Sigmoid colon (tissue), 3 donors: Measurements from ENCODE around the gene RCL1.

Experiments
- CTCF ChIP-seq, 4 experiments: fragments of 450-650 bp in 3 of 4; fragments of 200-600 bp in 1 of 4; IDR thresholded peaks; one replicate each; pipeline ENCODE4 v1.5.1; 2016 to 2019; ENCODE audit warnings: antibody characterized with exemption in 4 of 4, mild to moderate bottlenecking in 3 of 4, moderate library complexity in 2 of 4
- POLR2A ChIP-seq, 2 donors: fragments of 450-650 bp; IDR thresholded peaks; one replicate each; pipeline ENCODE4 v1.6.1; 2016; ENCODE audit warnings: antibody characterized with exemption in 2 of 2, mild to moderate bottlenecking in 2 of 2, moderate library complexity in 2 of 2

GRCh38 chr9:4796530-4796929 is 3.8 kb downstream of the RCL1 start:
- TF ChIP-seq CTCF (IDR thresholded peaks at IDR 0.05) (no peak), POLR2A (IDR thresholded peaks at IDR 0.05) (no peak)
